ENCODE results near the gene CXCL17.
A peak's percentile ranks its signal among the peaks of the same experiment; 100 is the strongest.

The CXCL17 gene

GRCh38 chr19:42397263-42398166, 45.2 kb downstream of the CXCL17 start:
- DNase-seq: no peak

- peak; percentile 100 for DNase-seq
Observed at GRCh38 chr19:42396381-42397262, 46.1 kb downstream of the CXCL17 start.

- no peak for DNase-seq
Observed at GRCh38 chr19:42394751-42395150, 48.0 kb downstream of the CXCL17 start.

- DNase-seq: no peak
Observed at GRCh38 chr19:42392165-42392564, 50.6 kb downstream of the CXCL17 start.

- no peak for DNase-seq
Observed at GRCh38 chr19:42389899-42390298, 52.8 kb downstream of the CXCL17 start, which contains the start of gene CNFN. CNFN (minus strand) TSS chr19:42390297; CDS start chr19:42389037, 1,260 bp downstream.

- DNase-seq: no peak
Observed at GRCh38 chr19:42388851-42389489, 53.8 kb downstream of the CXCL17 start.

- peak; percentile 65 for DNase-seq
Observed at GRCh38 chr19:42386974-42387707, 55.6 kb downstream of the CXCL17 start.

- DNase-seq: no peak
Observed at GRCh38 chr19:42380155-42380554, 62.6 kb downstream of the CXCL17 start.
